GM18873 (cell line): ENCODE measurements around the gene CCL27.

Experiments used
- ATAC-seq: cut with Tn5 transposase; IDR thresholded peaks from one replicate; pipeline ENCODE4 v1.9.1; 2021; ENCODE audit warnings: mild to moderate bottlenecking, moderate library complexity, moderate number of reproducible peaks; ENCODE audit not compliant: unreplicated experiment, low FRiP score

The CCL27 gene

DNA sequence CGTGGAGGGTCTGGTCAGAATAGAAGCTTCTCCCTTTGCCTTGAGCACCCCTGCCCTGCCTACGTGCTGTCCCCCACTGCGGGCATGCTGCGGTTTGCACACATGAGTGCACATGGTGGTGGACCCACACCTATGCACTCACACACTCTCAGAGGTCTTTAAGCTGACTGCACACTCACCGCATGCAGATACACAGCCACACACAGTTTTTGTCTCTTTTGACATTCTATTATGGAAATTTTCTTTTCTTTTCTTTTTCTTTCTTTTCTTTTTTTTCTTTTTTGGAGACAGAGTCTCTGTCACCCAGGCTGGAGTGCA lies 33.0 kb downstream of the CCL27 start:
- no peak for ATAC-seq

DNA sequence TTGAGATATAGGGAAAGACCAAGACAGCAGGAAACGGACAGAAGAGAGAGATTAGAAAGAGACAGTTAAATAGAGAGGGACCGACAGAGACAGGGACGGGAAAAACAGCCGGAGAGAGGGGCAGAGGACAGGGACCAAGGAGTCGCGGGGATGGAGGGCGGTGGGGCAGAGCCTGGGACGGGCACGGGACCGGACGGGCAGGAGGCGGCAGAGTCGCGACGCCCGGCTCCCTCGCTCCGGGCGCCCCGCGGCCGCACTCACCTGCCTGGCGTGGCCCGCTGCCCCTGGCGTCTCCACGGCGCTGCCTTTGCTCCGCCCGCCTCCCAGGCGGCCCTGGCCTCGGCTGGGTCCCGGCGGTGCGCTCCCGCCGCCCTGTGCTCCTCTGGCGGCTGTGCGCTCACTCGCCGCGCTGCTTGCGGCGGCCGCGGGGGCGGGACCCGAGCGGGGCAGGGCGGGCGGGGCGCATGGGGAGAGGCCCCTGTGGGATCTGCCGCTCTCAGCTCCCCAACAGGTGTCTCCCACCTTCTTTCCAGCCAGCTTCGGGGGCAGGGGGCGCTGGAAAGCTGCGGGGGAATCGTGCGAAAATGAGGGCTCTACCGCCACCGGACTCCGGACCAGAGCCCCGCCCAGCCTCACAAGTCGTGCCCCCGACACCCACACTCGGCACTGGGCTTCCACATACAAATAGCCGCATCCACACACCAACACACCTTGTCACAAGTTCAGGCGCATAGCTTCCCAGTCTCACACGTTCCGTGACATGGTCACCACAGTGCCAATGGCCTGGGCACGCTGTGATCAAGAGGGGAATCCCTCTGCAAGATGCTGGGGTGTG lies 33.6 kb downstream of the CCL27 start, which contains the start of gene ARID3C:
Gene ARID3C, minus strand, starts transcription at position 411 of the 835 bp plus-strand sequence. CDS start 1,052 bp downstream, outside the sequence.
- ATAC-seq = no peak

DNA sequence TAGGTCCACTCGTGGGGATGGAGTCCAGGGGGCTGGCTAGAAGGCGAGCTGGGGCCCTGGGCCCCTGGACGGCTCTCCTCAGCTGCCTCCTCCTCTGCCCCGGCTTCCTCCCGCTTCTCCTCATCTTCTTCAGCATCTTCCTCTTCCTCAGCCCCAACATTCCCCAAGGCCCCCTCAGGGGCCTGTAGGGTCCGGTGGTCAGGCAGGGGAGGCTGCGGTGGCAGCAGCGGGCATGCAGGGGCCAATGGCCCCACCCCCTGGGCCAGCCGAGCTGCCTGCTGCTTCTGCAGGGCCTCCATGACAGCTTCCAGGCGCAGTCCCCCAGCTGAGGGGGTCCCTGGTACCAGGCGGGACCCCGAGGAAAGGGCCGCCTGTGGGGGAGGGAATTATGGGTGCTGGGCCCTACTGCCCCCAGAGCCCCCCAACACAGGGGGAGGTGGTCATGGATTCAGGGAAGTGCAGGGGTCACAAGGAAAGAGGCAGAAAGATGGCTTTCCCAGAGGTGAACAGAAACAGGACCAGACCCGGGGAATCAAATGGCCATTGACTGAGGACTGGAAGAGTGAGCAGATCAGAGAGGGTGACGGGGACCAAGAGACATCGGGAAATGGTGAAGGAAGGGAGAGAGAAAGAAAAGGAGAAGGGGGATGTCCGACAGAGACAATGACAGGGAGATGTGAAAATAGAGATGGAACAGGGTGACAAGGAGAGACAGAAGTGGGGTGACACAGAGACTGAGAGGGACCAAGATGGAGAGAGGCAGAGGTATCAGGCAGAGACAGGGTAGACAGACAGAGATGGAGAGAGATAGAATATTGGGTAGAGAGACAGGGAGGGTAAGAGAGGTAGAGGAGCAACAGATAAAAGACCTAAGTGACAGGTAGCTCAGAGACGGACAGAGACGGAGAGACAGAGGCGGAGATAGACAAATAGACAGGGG lies 34.5 kb downstream of the CCL27 start:
- no peak for ATAC-seq

DNA sequence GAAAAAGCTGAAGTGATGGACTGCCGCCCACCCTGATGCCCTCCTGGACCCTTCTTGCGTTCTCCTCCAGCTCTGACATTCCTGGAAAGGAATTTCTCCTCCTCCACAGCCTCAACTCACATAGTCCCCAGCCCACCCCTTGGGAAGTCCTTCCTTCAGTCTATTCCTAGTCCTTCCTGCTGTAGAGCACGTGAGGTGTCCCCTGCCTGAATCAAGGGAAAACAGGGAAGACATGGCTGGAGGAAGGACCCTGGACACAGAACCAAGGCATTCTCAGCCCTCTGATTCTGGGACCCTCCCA lies 37.3 kb downstream of the CCL27 start:
- no peak for ATAC-seq

GRCh38 chr9:34624475-34625185 lies 37.8 kb downstream of the CCL27 start:
- ATAC-seq = no peak

GRCh38 chr9:34623374-34624235 lies 38.9 kb downstream of the CCL27 start:
- ATAC-seq = no peak

- peak; percentile 97 for ATAC-seq
These were observed 42.1 kb downstream of the CCL27 start, which contains the start of gene DCTN3 for GRCh38 chr9:34620061-34620994. Gene DCTN3 (minus strand): TSS chr9:34620495. CDS start chr9:34620464, 31 bp downstream.

DNA sequence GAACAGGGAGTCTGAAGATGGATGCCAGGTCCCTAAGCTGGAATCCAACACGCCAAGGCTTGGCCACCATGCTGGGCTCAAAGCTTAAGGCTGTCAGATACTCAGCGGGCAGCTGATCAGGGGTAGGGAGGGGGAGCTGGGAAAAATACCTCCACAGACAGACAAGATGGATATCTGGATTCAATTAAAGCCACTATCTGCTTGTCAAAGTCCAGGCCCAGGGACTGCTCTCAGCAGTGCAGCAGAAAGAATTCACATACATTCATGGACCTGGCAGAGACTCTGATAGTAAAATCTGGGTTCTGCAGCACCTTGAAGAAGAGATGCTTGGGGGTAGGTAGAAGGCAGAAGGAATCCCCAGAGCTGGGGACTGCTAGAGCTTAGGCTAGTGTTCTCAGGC lies 47.3 kb downstream of the CCL27 start:
- no peak for ATAC-seq

DNA sequence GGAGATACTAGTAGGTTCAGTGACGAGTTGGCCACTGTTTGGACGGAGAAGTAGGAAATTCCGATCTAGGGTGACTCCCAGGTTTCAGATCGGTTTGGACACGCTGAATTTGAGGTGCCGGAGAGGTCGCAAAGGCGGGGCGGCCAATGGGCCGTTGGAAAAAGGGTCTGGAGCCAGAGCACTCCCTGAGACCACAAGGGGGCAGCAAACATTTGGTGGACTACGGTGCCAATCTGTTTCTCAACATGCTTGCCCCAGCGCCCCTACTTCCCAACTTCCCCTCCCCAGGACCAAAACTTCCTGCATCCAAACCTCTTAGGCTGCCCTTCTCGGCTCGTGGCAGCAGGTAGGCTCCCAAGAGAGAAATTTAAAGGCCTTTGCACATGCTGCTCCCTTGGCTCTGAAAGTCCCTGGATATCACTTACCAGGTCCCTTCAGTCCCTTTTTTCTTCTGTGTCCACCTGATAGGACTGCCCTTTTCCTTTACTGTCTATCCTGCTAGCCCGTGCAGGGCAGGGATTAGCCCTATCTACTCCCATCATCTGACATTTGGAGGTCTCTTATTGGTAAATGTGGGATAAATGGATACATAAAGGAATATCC lies 49.6 kb downstream of the CCL27 start:
- ATAC-seq = no peak
